A549 (cell line): ENCODE results near the gene PARVB. TPM values are rescaled to one million over a fixed set of nuclear protein-coding genes. Genes with fewer than 3 reads are reported as not detected.

Source experiments
- ATAC-seq, 2 experiments: fragments of 200-7000 bp in 1 of 2; fragments of >200 bp in 1 of 2; cut with Nextera tagmentation in 1 of 2; cut with Tn5 transposase in 1 of 2; 3 replicates each; pipeline versions ENCODE4 v1.8.0 to v1.9.1; 2018 to 2020; ENCODE audit warnings: mild to moderate bottlenecking in 1 of 2, moderate library complexity in 1 of 2
- CTCF ChIA-PET: fragments of 300-600 bp; sonication (Branson Sonifier 250); formaldehyde crosslinking; extraction: SDS; loops from one replicate; lab custom pipeline; 2021; ENCODE audit warnings: antibody characterized with exemption, inconsistent platforms; lab: Yijun Ruan, JAX
- POLR2A ChIA-PET: fragments of 350-600 bp; formaldehyde crosslinking; extraction: SDS; loops from one replicate; lab custom pipeline; 2021; ENCODE audit warnings: antibody characterized with exemption, inconsistent platforms; lab: Yijun Ruan, JAX
- DNase-seq, 2 experiments: peaks; one replicate each; pipeline versions ENCODE4 v3.0.0 to v3.0.0-alpha.2; 2011 to 2016; ENCODE audit warnings: low read depth in 1 of 2, low spot score in 1 of 2
- FAIRE-seq: peaks from 2 replicates; lab custom pipeline; 2011; peaks lifted over from hg19 to GRCh38; lab: Jason Lieb, UNC
- H3K27ac ChIP-seq, 2 experiments: fragments of >200 bp; sonication (Bioruptor Twin); formaldehyde crosslinking; 3 replicates each; pipeline ENCODE4 v1.5.1; 2016 to 2017
- H3K4me1 ChIP-seq: fragments of >200 bp; sonication (Bioruptor Twin); formaldehyde crosslinking; 3 replicates; pipeline ENCODE4 v1.6.1; 2016
- H3K4me2 ChIP-seq: fragments of >200 bp; sonication (Bioruptor Twin); formaldehyde crosslinking; 3 replicates; pipeline ENCODE4 v1.6.1; 2016
- H3K4me3 ChIP-seq: fragments of >200 bp; sonication (Bioruptor Twin); formaldehyde crosslinking; 3 replicates; pipeline ENCODE4 v1.5.1; 2016
- H3K9me3 ChIP-seq: fragments of >200 bp; sonication (Bioruptor Twin); formaldehyde crosslinking; 3 replicates; pipeline ENCODE4 v1.6.1; 2016
- BCL3 ChIP-seq: fragments of >200 bp; sonication (Bioruptor Twin); formaldehyde crosslinking; IDR thresholded peaks from 3 replicates; pipeline ENCODE4 v1.6.1; 2016
- CBX8 ChIP-seq: fragments of 200-600 bp; sonication (generic); IDR thresholded peaks from 2 replicates; pipeline ENCODE4 v1.6.1; 2016
- CEBPB ChIP-seq, 2 experiments: fragments of >200 bp in 1 of 2; sonication (Bioruptor Twin) in 1 of 2; formaldehyde crosslinking in 1 of 2; IDR thresholded peaks; 2 replicates each; pipeline ENCODE4 v1.6.1; 2012 to 2016
- CHD2 ChIP-seq: fragments of 150-350 bp; IDR thresholded peaks from 2 replicates; pipeline ENCODE4 v1.6.1; 2014; ENCODE audit warnings: low read length; ENCODE audit not compliant: partially characterized antibody
- CHD4 ChIP-seq: fragments of 200-600 bp; sonication (generic); IDR thresholded peaks from 2 replicates; pipeline ENCODE4 v1.6.1; 2016; ENCODE audit warnings: antibody characterized with exemption, mild to moderate bottlenecking, borderline replicate concordance
- EHMT2 ChIP-seq: fragments of 200-600 bp; sonication (generic); IDR thresholded peaks from 2 replicates; pipeline ENCODE4 v1.6.1; 2016; ENCODE audit warnings: antibody characterized with exemption, low read depth, mild to moderate bottlenecking, moderate library complexity
- EP300 ChIP-seq, 2 experiments: fragments of >200 bp; sonication (Bioruptor Twin); formaldehyde crosslinking; IDR thresholded peaks; 2 replicates in 1 of 2; 3 replicates in 1 of 2; pipeline ENCODE4 v1.6.1; 2016 to 2017
- HDAC2 ChIP-seq: fragments of 200-600 bp; sonication (generic); IDR thresholded peaks from 2 replicates; pipeline ENCODE4 v1.6.1; 2016
- HEYL ChIP-seq: fragments of 250-450 bp; sonication (Bioruptor Pico); IDR thresholded peaks from 2 replicates; pipeline ENCODE4 v1.8.0; 2021; ENCODE audit warnings: mild to moderate bottlenecking, moderate library complexity
- HOXB13 ChIP-seq: fragments of 250-450 bp; sonication (Bioruptor Pico); IDR thresholded peaks from 2 replicates; pipeline ENCODE4 v1.5.0; 2020; ENCODE audit warnings: low read depth, mild to moderate bottlenecking, moderate library complexity
- JUNB ChIP-seq: fragments of >200 bp; sonication (Bioruptor Twin); formaldehyde crosslinking; IDR thresholded peaks from 2 replicates; pipeline ENCODE4 v1.6.1; 2016
- MAFK ChIP-seq: fragments of 450-650 bp; IDR thresholded peaks from 2 replicates; pipeline ENCODE4 v1.6.1; 2014; ENCODE audit not compliant: partially characterized antibody
- MYC ChIP-seq: IDR thresholded peaks from 2 replicates; pipeline ENCODE4 v1.6.1; 2012; ENCODE audit warnings: mild to moderate bottlenecking, inconsistent platforms, low read length, improper control_type of control experiment, borderline replicate concordance
- NFE2L2 ChIP-seq: fragments of 150-350 bp; conservative IDR thresholded peaks from 2 replicates; pipeline ENCODE4 v1.6.1; 2014; ENCODE audit warnings: low read length
- PHF8 ChIP-seq: fragments of 200-600 bp; sonication (generic); IDR thresholded peaks from 2 replicates; pipeline ENCODE4 v1.6.1; 2016; ENCODE audit warnings: low read depth, mild to moderate bottlenecking, antibody characterized with exemption, moderate library complexity, borderline replicate concordance
- POLR2AphosphoS2 ChIP-seq: conservative IDR thresholded peaks from 2 replicates; pipeline ENCODE4 v1.6.1; 2012; ENCODE audit warnings: low read length, improper control_type of control experiment, inconsistent platforms
- RARB ChIP-seq: fragments of 250-450 bp; sonication (Bioruptor Pico); IDR thresholded peaks from 2 replicates; pipeline ENCODE4 v1.8.0; 2021; ENCODE audit warnings: mild to moderate bottlenecking, moderate library complexity
- RCOR1 ChIP-seq: fragments of 150-350 bp; IDR thresholded peaks from 2 replicates; pipeline ENCODE4 v1.6.1; 2014; ENCODE audit warnings: antibody characterized with exemption, low read length, low read depth
- SREBF2 ChIP-seq: fragments of 450-650 bp; IDR thresholded peaks from 2 replicates; pipeline ENCODE4 v1.6.1; 2014; ENCODE audit warnings: mild to moderate bottlenecking, moderate library complexity
- TP53 ChIP-seq: fragments of 250-450 bp; sonication (Bioruptor Pico); IDR thresholded peaks from 2 replicates; pipeline ENCODE4 v1.5.0; 2021; ENCODE audit warnings: mild to moderate bottlenecking, moderate library complexity
- ZFP36 ChIP-seq: fragments of 450-650 bp; IDR thresholded peaks from 2 replicates; pipeline ENCODE4 v1.6.1; 2014; ENCODE audit warnings: borderline replicate concordance; ENCODE audit not compliant: partially characterized antibody
- ZSCAN20 ChIP-seq: fragments of 250-450 bp; sonication (Bioruptor Pico); IDR thresholded peaks from 2 replicates; pipeline ENCODE4 v1.8.0; 2022; ENCODE audit warnings: mild to moderate bottlenecking, moderate library complexity
- WGBS: methylation state at CpG from one replicate; pipeline ENCODE4 v1.1.6; 2017; ENCODE audit errors: missing lambda C conversion rate; 5-methylcytosine and 5-hydroxymethylcytosine counted together
- polyA plus RNA-seq, 4 experiments: library from polyadenylated mRNA; depleted of rRNA in 3 of 4; stranded (reverse); fragments of >200 nt; fragmentation: RNase III in 1 of 4; extraction: RNeasy Plus Mini Kit Qiagen cat#74134 plus additional on column Dnase treatment in 1 of 4; gene quantifications; 2 replicates in 3 of 4; 3 replicates in 1 of 4; pipeline ENCODE4 v1.2.3, GENCODE V29; 2011 to 2017

PARVB gene
- polyA plus RNA-seq, 2 of the 4 experiments (the other 2 are of a cell fraction), result 28.3 to 33.5 TPM

- no peak for DNase-seq
- ChIA-PET POLR2A (no interaction called here), CTCF (no interaction called here)
Observed at GRCh38 chr22:44154436-44154942, 130.4 kb downstream of the PARVB start.

GRCh38 chr22:44155115-44155514 lies 131.0 kb downstream of the PARVB start:
- DNase-seq (no peak), FAIRE-seq (no peak), ATAC-seq (no peak)
- CTCF ChIA-PET, result no interaction called here
- POLR2A ChIA-PET, result interaction anchor here (0.5 kb wide), 1 partner anchor 433 kb away, joined by 3 read pairs; no protein-coding TSS in a partner anchor
- Histone ChIP-seq H3K4me1 (no peaks in the 10 kb centered on the region), H3K4me3 (no peak overlapping the region), H3K9me3 (no peaks in the 10 kb centered on the region), H3K4me2 (no peak overlapping the region), H3K27ac (no peak overlapping the region)
- 91% methylated on average over 10 of the region's 14 CpGs for WGBS
- TF ChIP-seq RCOR1 (no peak), SREBF2 (no peak), HOXB13 (CRISPR knock-in tag) (no peak), EHMT2 (no peak), HDAC2 (no peak), ZFP36 (no peak), NFE2L2 (no peak), CHD4 (no peak), POLR2AphosphoS2 (no peak), ZSCAN20 (no peak)

More at GRCh38 chr22:44154436-44154942, 130.4 kb downstream of the PARVB start:
- Histone ChIP-seq H3K4me2 (no peak overlapping the region), H3K9me3 (no peaks in the 10 kb centered on the region)
- TF ChIP-seq RCOR1, result no peak
- no peak for TF ChIP-seq TP53 (CRISPR knock-in tag)
- TF ChIP-seq HEYL (CRISPR knock-in tag), result no peak
- no peak for TF ChIP-seq BCL3
- TF ChIP-seq, all 56 proteins: peak for 0
- no peaks in the 10 kb centered on the region for H3K4me1 ChIP-seq
- no peak overlapping the region for H3K4me3 ChIP-seq
- H3K27ac ChIP-seq, result no peak overlapping the region
- ATAC-seq (no peak), FAIRE-seq (no peak)
- 93% methylated on average over 2 of the region's 2 CpGs for WGBS

GRCh38 chr22:44157916-44158618 lies 134.0 kb downstream of the PARVB start:
- CTCF ChIA-PET, result no interaction called here
- H3K4me1 ChIP-seq, result no peaks in the 10 kb centered on the region
- ATAC-seq, result no peak
- 94% methylated on average over 13 of the region's 13 CpGs for WGBS
- H3K9me3 ChIP-seq, result no peaks in the 10 kb centered on the region
- TF ChIP-seq ZSCAN20, result no peak
- no peak for TF ChIP-seq HOXB13 (CRISPR knock-in tag)
- no peak for TF ChIP-seq JUNB
- no peak for TF ChIP-seq MYC
- TF ChIP-seq PHF8, result no peak
- TF ChIP-seq RCOR1, result no peak
- no peak for TF ChIP-seq MAFK
- no peak for TF ChIP-seq SREBF2
- TF ChIP-seq CEBPB (IDR thresholded peaks at IDR 0.05), result no peak
- TF ChIP-seq CHD2, result no peak
- no peak for TF ChIP-seq EP300 (IDR thresholded peaks at IDR 0.05)
- TF ChIP-seq HDAC2, result no peak
- TF ChIP-seq RARB (CRISPR knock-in tag), result no peak
- no peak for TF ChIP-seq CBX8
- TF ChIP-seq ZFP36, result no peak
- FAIRE-seq, result no peak
- POLR2A ChIA-PET, result no interaction called here
- no peak overlapping the region for H3K4me2 ChIP-seq
- H3K27ac ChIP-seq, result no peak overlapping the region
- no peak for DNase-seq
- H3K4me3 ChIP-seq, result no peak overlapping the region
